ENCODE measurements around the gene POFUT2. TPM values are rescaled to one million over a fixed set of nuclear protein-coding genes. Genes with fewer than 3 reads are reported as not detected.

POFUT2 gene
- total and polyA plus RNA-seq, 9 donors, result 25.7 to 52.9 (median 40.1) TPM

DNA sequence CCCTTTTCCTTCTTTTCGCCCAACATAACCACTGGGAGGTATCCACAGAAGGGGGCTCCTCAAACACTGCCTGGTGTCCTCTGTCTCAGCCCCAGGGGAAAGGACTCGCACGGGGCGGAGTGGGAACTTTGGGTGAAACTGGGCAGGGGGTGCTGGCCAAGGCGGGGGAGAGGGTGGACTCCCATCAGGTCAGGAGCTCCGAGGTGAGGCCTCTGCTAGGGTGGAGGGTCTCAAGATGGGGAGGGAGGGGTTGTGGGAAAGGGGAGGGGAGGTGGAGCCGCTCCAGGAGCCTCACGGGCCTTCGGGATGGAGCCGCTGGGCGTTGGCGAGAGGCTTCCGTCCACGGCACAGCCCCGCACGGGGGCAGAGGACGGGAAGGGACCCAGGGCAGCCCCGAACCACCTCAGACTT lies 43.2 kb upstream of the POFUT2 start:
- Histone ChIP-seq H3K27ac (no peak overlapping the region), H3K9me3 (no peaks in the 10 kb centered on the region), H3K4me3 (no peak overlapping the region), H3K27me3 (no peaks in the 10 kb centered on the region), H3K4me1 (ENCODE audit: insufficient read depth) (peaks cover 9% of the 10 kb centered on the region), H3K36me3 (no peaks in the 10 kb centered on the region)
- DNase-seq, result peak in 4 of 5 donors; percentile 7 to 37 (median 28)
- no peak for TF ChIP-seq POLR2A (IDR thresholded peaks at IDR 0.05)
- TF ChIP-seq, protein P1, sequence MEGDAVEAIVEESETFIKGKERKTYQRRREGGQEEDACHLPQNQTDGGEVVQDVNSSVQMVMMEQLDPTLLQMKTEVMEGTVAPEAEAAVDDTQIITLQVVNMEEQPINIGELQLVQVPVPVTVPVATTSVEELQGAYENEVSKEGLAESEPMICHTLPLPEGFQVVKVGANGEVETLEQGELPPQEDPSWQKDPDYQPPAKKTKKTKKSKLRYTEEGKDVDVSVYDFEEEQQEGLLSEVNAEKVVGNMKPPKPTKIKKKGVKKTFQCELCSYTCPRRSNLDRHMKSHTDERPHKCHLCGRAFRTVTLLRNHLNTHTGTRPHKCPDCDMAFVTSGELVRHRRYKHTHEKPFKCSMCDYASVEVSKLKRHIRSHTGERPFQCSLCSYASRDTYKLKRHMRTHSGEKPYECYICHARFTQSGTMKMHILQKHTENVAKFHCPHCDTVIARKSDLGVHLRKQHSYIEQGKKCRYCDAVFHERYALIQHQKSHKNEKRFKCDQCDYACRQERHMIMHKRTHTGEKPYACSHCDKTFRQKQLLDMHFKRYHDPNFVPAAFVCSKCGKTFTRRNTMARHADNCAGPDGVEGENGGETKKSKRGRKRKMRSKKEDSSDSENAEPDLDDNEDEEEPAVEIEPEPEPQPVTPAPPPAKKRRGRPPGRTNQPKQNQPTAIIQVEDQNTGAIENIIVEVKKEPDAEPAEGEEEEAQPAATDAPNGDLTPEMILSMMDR (IDR thresholded peaks at IDR 0.05), result no peak
- TF ChIP-seq EP300 (IDR thresholded peaks at IDR 0.05), result no peak
- 96 to 97% (median 96%) methylated on average over 17 to 18 of the region's 18 CpGs for WGBS, 3 donors
- intact Hi-C loops (cut with DNase I), result no loop called here

- no peak overlapping the region for H3K27ac ChIP-seq
- H3K4me3 ChIP-seq, result no peak overlapping the region
- TF ChIP-seq, protein P1 (IDR thresholded peaks at IDR 0.05), result no peak
- TF ChIP-seq POLR2A (IDR thresholded peaks at IDR 0.05) (no peak), EP300 (IDR thresholded peaks at IDR 0.05) (no peak)
- no peaks in the 10 kb centered on the region for H3K27me3 ChIP-seq
- no peaks in the 10 kb centered on the region for H3K36me3 ChIP-seq
- peaks cover 13% of the 10 kb centered on the region for H3K4me1 ChIP-seq (ENCODE audit: insufficient read depth)
- 29 to 46% (median 41%) methylated on average over 13 to 15 of the region's 15 CpGs for WGBS, 3 donors
- peak in 4 of 5 donors; percentile 37 to 68 (median 51) for DNase-seq
- no peaks in the 10 kb centered on the region for H3K9me3 ChIP-seq
- intact Hi-C loops (cut with DNase I), result no loop called here
Observed at GRCh38 chr21:45330075-45330781, 42.5 kb upstream of the POFUT2 start.

GRCh38 chr21:45329261-45330074 lies 41.8 kb upstream of the POFUT2 start:
- Histone ChIP-seq H3K27ac (no peak overlapping the region), H3K4me3 (no peak overlapping the region), H3K4me1 (ENCODE audit: insufficient read depth) (peaks cover 13% of the 10 kb centered on the region), H3K27me3 (no peaks in the 10 kb centered on the region), H3K9me3 (no peaks in the 10 kb centered on the region), H3K36me3 (no peaks in the 10 kb centered on the region)
- peak in 4 of 5 donors; percentile 13 to 45 (median 40) for DNase-seq
- intact Hi-C loops (cut with DNase I), result no loop called here
- WGBS, 3 donors, result 83 to 92% (median 87%) methylated on average over 30 of the region's 30 CpGs
- TF ChIP-seq EP300 (IDR thresholded peaks at IDR 0.05) (no peak), POLR2A (IDR thresholded peaks at IDR 0.05) (no peak)
- TF ChIP-seq, protein P1 (IDR thresholded peaks at IDR 0.05), result no peak

GRCh38 chr21:45328198-45329091 lies 40.8 kb upstream of the POFUT2 start:
- TF ChIP-seq POLR2A (IDR thresholded peaks at IDR 0.05), result no peak
- TF ChIP-seq, protein P1 (IDR thresholded peaks at IDR 0.05), result no peak
- no peak for TF ChIP-seq EP300 (IDR thresholded peaks at IDR 0.05)
- Histone ChIP-seq H3K4me3 (no peak overlapping the region), H3K36me3 (no peaks in the 10 kb centered on the region), H3K27me3 (no peaks in the 10 kb centered on the region), H3K27ac (no peak overlapping the region), H3K4me1 (ENCODE audit: insufficient read depth) (peaks cover 18% of the 10 kb centered on the region), H3K9me3 (no peaks in the 10 kb centered on the region)
- peak in 4 of 5 donors; percentile 29 to 61 (median 52) for DNase-seq
- 78 to 83% (median 81%) methylated on average over 40 to 43 of the region's 43 CpGs for WGBS, 3 donors
- intact Hi-C loops (cut with DNase I), result no loop called here

Data from ovary (tissue), 9 donors.